Gastrocnemius medialis (tissue), 4 donors: Measurements from ENCODE around the gene CUX1. TPM values are rescaled to one million over a fixed set of nuclear protein-coding genes. Genes with fewer than 3 reads are reported as not detected.

Experiments used
- ATAC-seq, 2 donors: fragments of 150-250 bp; one replicate each; pipeline ENCODE4 v1.9.1; 2016
- DNase-seq, 2 donors: peaks; one replicate each; pipeline ENCODE4 v3.0.0-alpha.2; 2019
- H3K27ac ChIP-seq, 4 donors: fragments of 200-600 bp; sonication (generic); 1 replicate in 1 of 4; 2 replicates in 3 of 4; pipeline ENCODE4 v1.5.1; 2016 to 2018; ENCODE audit warnings: mild to moderate bottlenecking in 2 of 4, moderate library complexity in 1 of 4
- H3K27me3 ChIP-seq, 3 donors: fragments of 200-600 bp; sonication (generic) in 2 of 3; 1 replicate in 1 of 3; 2 replicates in 2 of 3; pipeline versions ENCODE4 v1.5.1 to v1.6.0; 2016 to 2019; ENCODE audit warnings: mild to moderate bottlenecking in 1 of 3, moderate library complexity in 1 of 3
- H3K36me3 ChIP-seq, 2 donors: fragments of 200-600 bp; sonication (generic) in 1 of 2; one replicate each; pipeline ENCODE4 v1.5.1; 2017 to 2018
- H3K4me1 ChIP-seq, 2 donors: fragments of 200-600 bp; sonication (generic) in 1 of 2; one replicate each; pipeline ENCODE4 v1.5.1; 2016 to 2017; ENCODE audit warnings: mild to moderate bottlenecking in 2 of 2
- H3K4me3 ChIP-seq, 4 donors: fragments of 200-600 bp; sonication (generic) in 3 of 4; 1 replicate in 1 of 4; 2 replicates in 3 of 4; pipeline ENCODE4 v1.5.1; 2016 to 2019; ENCODE audit warnings: mild to moderate bottlenecking in 2 of 4
- H3K9me3 ChIP-seq, 3 donors: fragments of 200-600 bp; sonication (generic) in 2 of 3; 1 replicate in 1 of 3; 2 replicates in 2 of 3; pipeline ENCODE4 v1.5.1; 2016 to 2019
- POLR2A ChIP-seq, 2 donors: fragments of 450-650 bp; IDR thresholded peaks; one replicate each; pipeline ENCODE4 v1.6.1; 2017; ENCODE audit warnings: antibody characterized with exemption in 2 of 2, mild to moderate bottlenecking in 2 of 2, moderate library complexity in 2 of 2
- in situ Hi-C, 4 donors: fragments of 200-750 bp; cut with MboI; loops; one replicate each; pipeline versions ENCODE4 v1.15.0 to v1.8.0; 2017; ENCODE audit warnings: low sequenced_read_pairs in 4 of 4
- intact Hi-C: fragments of 100-400 bp; cut with DNase I; formaldehyde crosslinking; loops from one replicate; pipeline ENCODE4 v1.15.1; 2023; ENCODE audit warnings: low total_unique reads
- total RNA-seq, 4 donors: library from RNA; depleted of rRNA; stranded (reverse); fragments of >200 nt; gene quantifications; one replicate each; pipeline versions ENCODE4 v1.1.0 to v1.2.3, GENCODE V29; 2016
- TF ChIP-seq, protein P1 (sequence below), 5 experiments: fragments of 450-650 bp in 3 of 5; fragments of 200-600 bp in 2 of 5; sonication (generic) in 2 of 5; IDR thresholded peaks in 4 of 5; conservative IDR thresholded peaks in 1 of 5; 1 replicate in 4 of 5; 2 replicates in 1 of 5; pipeline ENCODE4 v1.5.1; 2016 to 2019; ENCODE audit warnings: antibody characterized with exemption in 5 of 5, mild to moderate bottlenecking in 3 of 5, moderate library complexity in 3 of 5

Gene CUX1
- total RNA-seq, 4 donors from 2014 or later, result 44.1 to 57.9 (median 54.9) TPM

GRCh38 chr7:102096706-102097427 is 279.4 kb downstream of the CUX1 start:
- no peak for TF ChIP-seq POLR2A (IDR thresholded peaks at IDR 0.05)
- TF ChIP-seq, protein P1, sequence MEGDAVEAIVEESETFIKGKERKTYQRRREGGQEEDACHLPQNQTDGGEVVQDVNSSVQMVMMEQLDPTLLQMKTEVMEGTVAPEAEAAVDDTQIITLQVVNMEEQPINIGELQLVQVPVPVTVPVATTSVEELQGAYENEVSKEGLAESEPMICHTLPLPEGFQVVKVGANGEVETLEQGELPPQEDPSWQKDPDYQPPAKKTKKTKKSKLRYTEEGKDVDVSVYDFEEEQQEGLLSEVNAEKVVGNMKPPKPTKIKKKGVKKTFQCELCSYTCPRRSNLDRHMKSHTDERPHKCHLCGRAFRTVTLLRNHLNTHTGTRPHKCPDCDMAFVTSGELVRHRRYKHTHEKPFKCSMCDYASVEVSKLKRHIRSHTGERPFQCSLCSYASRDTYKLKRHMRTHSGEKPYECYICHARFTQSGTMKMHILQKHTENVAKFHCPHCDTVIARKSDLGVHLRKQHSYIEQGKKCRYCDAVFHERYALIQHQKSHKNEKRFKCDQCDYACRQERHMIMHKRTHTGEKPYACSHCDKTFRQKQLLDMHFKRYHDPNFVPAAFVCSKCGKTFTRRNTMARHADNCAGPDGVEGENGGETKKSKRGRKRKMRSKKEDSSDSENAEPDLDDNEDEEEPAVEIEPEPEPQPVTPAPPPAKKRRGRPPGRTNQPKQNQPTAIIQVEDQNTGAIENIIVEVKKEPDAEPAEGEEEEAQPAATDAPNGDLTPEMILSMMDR (IDR thresholded peaks at IDR 0.05 in 4 of 5, conservative IDR thresholded peaks at IDR 0.05 in 1 of 5), result no peak
- no peak for ATAC-seq
- intact Hi-C loops, result loop anchor here (10.0 kb wide), 3 partner anchors 52 to 272 kb away; no protein-coding TSS in a partner anchor
- no peak for DNase-seq
- in situ Hi-C loops, result no loop called here
- peaks cover 0 to 9% of the 10 kb centered on the region in 2 donors for H3K36me3 ChIP-seq
- no peak overlapping the region for H3K27ac ChIP-seq
- H3K27me3 ChIP-seq, result no peaks in the 10 kb centered on the region
- H3K9me3 ChIP-seq, result no peaks in the 10 kb centered on the region
- peaks cover 0 to 11% of the 10 kb centered on the region in 2 donors for H3K4me1 ChIP-seq
- no peak overlapping the region for H3K4me3 ChIP-seq

GRCh38 chr7:102097601-102098161 is 280.3 kb downstream of the CUX1 start:
- DNase-seq (no peak), ATAC-seq (no peak)
- no peaks in the 10 kb centered on the region for H3K9me3 ChIP-seq
- no peak overlapping the region for H3K27ac ChIP-seq
- peaks cover 0 to 9% of the 10 kb centered on the region in 2 donors for H3K36me3 ChIP-seq
- in situ Hi-C loops, result no loop called here
- no peak overlapping the region for H3K4me3 ChIP-seq
- intact Hi-C loops, result loop anchor here (10.0 kb wide), 3 partner anchors 53 to 273 kb away; no protein-coding TSS in a partner anchor
- peaks cover 0 to 11% of the 10 kb centered on the region in 2 donors for H3K4me1 ChIP-seq
- TF ChIP-seq POLR2A (IDR thresholded peaks at IDR 0.05), result no peak
- TF ChIP-seq, protein P1 (IDR thresholded peaks at IDR 0.05 in 4 of 5, conservative IDR thresholded peaks at IDR 0.05 in 1 of 5), result no peak
- no peaks in the 10 kb centered on the region for H3K27me3 ChIP-seq

- no peaks in the 10 kb centered on the region for H3K27me3 ChIP-seq
- TF ChIP-seq, protein P1 (IDR thresholded peaks at IDR 0.05 in 4 of 5, conservative IDR thresholded peaks at IDR 0.05 in 1 of 5), result no peak
- no peak for TF ChIP-seq POLR2A (IDR thresholded peaks at IDR 0.05)
- H3K4me3 ChIP-seq, result no peak overlapping the region
- DNase-seq (no peak), ATAC-seq (no peak)
- H3K27ac ChIP-seq, result no peak overlapping the region
- no peaks in the 10 kb centered on the region for H3K9me3 ChIP-seq
- peaks cover 0 to 11% of the 10 kb centered on the region in 2 donors for H3K36me3 ChIP-seq
- peaks cover 0 to 4% of the 10 kb centered on the region in 2 donors for H3K4me1 ChIP-seq
- in situ Hi-C loops, result no loop called here
- intact Hi-C loops, result loop anchor here (10.0 kb wide), 3 partner anchors 54 to 274 kb away; no protein-coding TSS in a partner anchor
These were observed 281.6 kb downstream of the CUX1 start for GRCh38 chr7:102098986-102099385.

DNA sequence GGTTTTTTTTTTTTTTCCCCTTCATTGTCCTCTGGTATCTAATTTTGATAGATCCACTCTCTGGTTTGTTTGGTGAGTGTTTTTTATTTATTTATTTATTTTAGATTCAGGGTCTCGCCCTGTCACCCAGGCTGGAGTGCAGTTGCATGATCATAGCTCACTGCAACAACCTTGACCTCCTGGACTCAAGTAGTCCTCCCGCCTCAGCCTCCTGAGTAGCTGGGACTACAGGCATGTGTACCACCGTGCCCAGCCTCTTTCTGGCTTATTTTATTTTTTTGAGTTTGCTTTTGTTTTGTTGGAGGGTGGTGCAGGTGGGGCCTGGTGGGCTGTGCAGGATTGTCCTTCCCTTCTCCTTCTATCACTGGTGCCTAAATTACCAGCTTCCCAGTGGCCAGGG is 282.0 kb downstream of the CUX1 start:
- Histone ChIP-seq H3K36me3 (peaks cover 0 to 16% of the 10 kb centered on the region in 2 donors), H3K9me3 (no peaks in the 10 kb centered on the region), H3K4me1 (no peaks in the 10 kb centered on the region), H3K27ac (no peak overlapping the region), H3K27me3 (no peaks in the 10 kb centered on the region), H3K4me3 (no peak overlapping the region)
- in situ Hi-C loops, result no loop called here
- no peak for ATAC-seq
- no peak for DNase-seq
- TF ChIP-seq, protein P1 (IDR thresholded peaks at IDR 0.05 in 4 of 5, conservative IDR thresholded peaks at IDR 0.05 in 1 of 5), result no peak
- no peak for TF ChIP-seq POLR2A (IDR thresholded peaks at IDR 0.05)
- intact Hi-C loops, result loop anchor here (10.0 kb wide), 3 partner anchors 55 to 275 kb away; no protein-coding TSS in a partner anchor
